GM12878 (cell line): ENCODE results near the gene NT5M. TPM values are rescaled to one million over a fixed set of nuclear protein-coding genes. Genes with fewer than 3 reads are reported as not detected.

Experiments used
- ATAC-seq: fragments of 200-7000 bp; cut with Tn5 transposase; 3 replicates; pipeline ENCODE4 v1.9.1; 2020; ENCODE audit warnings: mild to moderate bottlenecking, moderate library complexity
- BruUV-seq: library from RNA; stranded (reverse); fragments of 400-500 nt; replicated peaks from 2 replicates; lab custom pipeline; 2021; lab: Mats Ljungman, UMichigan
- CTCF ChIA-PET: fragments of 300-600 bp; sonication (Branson Sonifier 250); formaldehyde crosslinking; extraction: SDS; loops from one replicate; lab custom pipeline; 2021; ENCODE audit warnings: inconsistent platforms; lab: Yijun Ruan, JAX
- POLR2A ChIA-PET: fragments of 350-600 bp; formaldehyde crosslinking; extraction: SDS; loops from one replicate; lab custom pipeline; 2021; ENCODE audit warnings: inconsistent platforms; lab: Charles Lee
- RAD21 ChIA-PET: fragments of 300-600 bp; sonication (Branson Sonifier 250); formaldehyde crosslinking; loops from one replicate; lab custom pipeline; 2023; ENCODE audit warnings: antibody characterized with exemption; ENCODE audit not compliant: unreplicated experiment; lab: Charles Lee
- SMC1A ChIA-PET: fragments of 300-600 bp; sonication (Branson Sonifier 250); formaldehyde crosslinking; loops from one replicate; lab custom pipeline; 2023; ENCODE audit not compliant: unreplicated experiment, uncharacterized antibody; lab: Charles Lee
- DNase-seq: peaks from one replicate; pipeline ENCODE4 v3.0.0-alpha.2; 2011; ENCODE audit warnings: low read depth, low spot score
- FAIRE-seq: peaks from 3 replicates; lab custom pipeline; 2011; peaks lifted over from hg19 to GRCh38; lab: Jason Lieb, UNC
- H2AFZ ChIP-seq: 2 replicates; pipeline ENCODE4 v1.6.0; 2011; ENCODE audit warnings: low read depth, low read length, control low read depth; ENCODE audit not compliant: control insufficient read depth
- H3K27ac ChIP-seq: 2 replicates; pipeline ENCODE4 v1.5.1; 2011; ENCODE audit warnings: control low read depth; ENCODE audit not compliant: control insufficient read depth, insufficient read depth
- H3K27me3 ChIP-seq, 2 experiments: replicated peaks in 1 of 2; 2 replicates each; pipeline versions ENCODE4 v1.6.0 to v1.6.1; 2011; ENCODE audit warnings: low read length in 1 of 2; ENCODE audit not compliant: control insufficient read depth in 2 of 2, insufficient read depth in 2 of 2
- H3K36me3 ChIP-seq, 2 experiments: 2 replicates each; pipeline ENCODE4 v1.5.1; 2011; ENCODE audit warnings: low read length in 1 of 2; ENCODE audit not compliant: control insufficient read depth in 2 of 2, insufficient read depth in 2 of 2
- H3K4me1 ChIP-seq: 2 replicates; pipeline ENCODE4 v1.6.1; 2011; ENCODE audit warnings: mild to moderate bottlenecking, low read length, moderate library complexity, mixed read lengths; ENCODE audit not compliant: control insufficient read depth, insufficient read depth
- H3K4me2 ChIP-seq: 2 replicates; pipeline ENCODE4 v1.6.0; 2011; ENCODE audit warnings: control low read depth; ENCODE audit not compliant: control insufficient read depth, insufficient read depth
- H3K4me3 ChIP-seq: fragments of 200-600 bp; sonication (generic); 2 replicates; pipeline ENCODE4 v1.5.1; 2016
- H3K79me2 ChIP-seq: 2 replicates; pipeline ENCODE4 v1.6.0; 2011; ENCODE audit warnings: low read length; ENCODE audit not compliant: control insufficient read depth, insufficient read depth
- H3K9ac ChIP-seq: 2 replicates; pipeline ENCODE4 v1.8.0; 2011; ENCODE audit warnings: low read length, control low read depth, mixed read lengths; ENCODE audit not compliant: control insufficient read depth, insufficient read depth
- H3K9me3 ChIP-seq: replicated peaks from 3 replicates; pipeline ENCODE4 v1.5.1; 2011; ENCODE audit warnings: mild to moderate bottlenecking, low read length; ENCODE audit not compliant: control insufficient read depth, insufficient read depth
- H4K20me1 ChIP-seq: 2 replicates; pipeline ENCODE4 v1.6.0; 2011; ENCODE audit not compliant: control insufficient read depth, insufficient read depth
- BCL11A ChIP-seq: IDR thresholded peaks from 2 replicates; pipeline ENCODE4 v1.6.1; 2011; ENCODE audit warnings: low read depth, low read length
- CHD4 ChIP-seq: fragments of 200-600 bp; sonication (generic); IDR thresholded peaks from 2 replicates; pipeline ENCODE4 v1.6.1; 2016; ENCODE audit warnings: mild to moderate bottlenecking
- EED ChIP-seq: sonication (generic); IDR thresholded peaks from 2 replicates; pipeline ENCODE4 v1.6.1; 2016; ENCODE audit warnings: antibody characterized with exemption, low read depth
- KLF5 ChIP-seq: fragments of 450-650 bp; IDR thresholded peaks from 2 replicates; pipeline ENCODE4 v1.6.1; 2014; ENCODE audit warnings: mild to moderate bottlenecking; ENCODE audit not compliant: partially characterized antibody
- MXI1 ChIP-seq: fragments of 150-350 bp; IDR thresholded peaks from 2 replicates; pipeline ENCODE4 v1.6.1; 2011; ENCODE audit warnings: low read depth, mild to moderate bottlenecking, inconsistent platforms, low read length, improper control_type of control experiment
- NFYB ChIP-seq: IDR thresholded peaks from 2 replicates; pipeline ENCODE4 v1.6.1; 2011; ENCODE audit warnings: low read depth, mild to moderate bottlenecking, low read length, improper control_type of control experiment, moderate library complexity; ENCODE audit not compliant: insufficient read depth
- NR2F1 ChIP-seq: fragments of 450-650 bp; conservative IDR thresholded peaks from 2 replicates; pipeline ENCODE4 v1.6.1; 2017; ENCODE audit warnings: mild to moderate bottlenecking
- ZNF622 ChIP-seq: fragments of 450-650 bp; IDR thresholded peaks from 2 replicates; pipeline ENCODE4 v1.6.1; 2017; ENCODE audit warnings: mild to moderate bottlenecking, inconsistent platforms
- ZZZ3 ChIP-seq: IDR thresholded peaks from 2 replicates; pipeline ENCODE4 v1.6.1; 2011; ENCODE audit warnings: low read depth; ENCODE audit not compliant: control insufficient read depth, insufficient read length
- WGBS: methylation state at CpG from one replicate; pipeline ENCODE4 v1.1.6; 2016; ENCODE audit warnings: low lambda C conversion rate; ENCODE audit not compliant: insufficient replicate concordance, insufficient coverage; ENCODE audit errors: missing lambda C conversion rate; 5-methylcytosine and 5-hydroxymethylcytosine counted together
- in situ Hi-C: fragments of 300-500 bp; cut with MboI; formaldehyde crosslinking; loops from 9 replicates; pipeline ENCODE4 v1.14.3; 2018; ENCODE audit warnings: mixed read lengths
- intact Hi-C: fragments of 100-400 bp; cut with micrococcal nuclease; formaldehyde crosslinking; loops from one replicate; pipeline ENCODE4 v1.14.2; 2022; ENCODE audit not compliant: unreplicated experiment
- polyA plus RNA-seq, 11 experiments: library from polyadenylated mRNA; depleted of rRNA in 4 of 11; unstranded in 6 of 11; stranded (reverse) in 5 of 11; fragments of >200 nt; fragmentation: Nextera tagmentation in 4 of 11; fragmentation: Illumina TruSeq in 1 of 11; extraction: Ambion mirVana in 4 of 11; extraction: Trizol in 1 of 11; gene quantifications; 1 replicate in 1 of 11; 2 replicates in 10 of 11; pipeline versions ENCODE4 v1.2.1 to v1.2.3, GENCODE V29; 2011 to 2016; ENCODE audit warnings: inconsistent platforms in 2 of 11, missing spikeins in 2 of 11, low read depth in 1 of 11
- total RNA-seq, 4 experiments: library from RNA; depleted of rRNA in 3 of 4; stranded (reverse); fragments of >200 nt in 3 of 4; fragmentation: Illumina TruSeq in 1 of 4; extraction: Trizol in 1 of 4; gene quantifications; 2 replicates each; pipeline versions ENCODE4 v1.2.1 to v1.2.3, GENCODE V29; 2013 to 2021
- TF ChIP-seq, protein P1 (sequence below): IDR thresholded peaks from 2 replicates; pipeline ENCODE4 v1.6.1; 2011; ENCODE audit warnings: low read depth, low read length, improper control_type of control experiment, borderline replicate concordance
- TF ChIP-seq, protein P2 (sequence below): fragments of 450-650 bp; IDR thresholded peaks from 2 replicates; pipeline ENCODE4 v1.6.1; 2017; ENCODE audit warnings: mild to moderate bottlenecking, low read depth, inconsistent platforms; ENCODE audit not compliant: poor library complexity, severe bottlenecking
- TF ChIP-seq, protein P3 (sequence below): fragments of 450-650 bp; IDR thresholded peaks from 2 replicates; pipeline ENCODE4 v1.6.1; 2017; ENCODE audit warnings: borderline replicate concordance

NT5M gene
- total and polyA plus RNA-seq, 10 of the 15 experiments (the other 5 are each of a cell fraction or from before 2014, with no cell fraction given), result 0.18 to 14.1 (median 2.9) TPM

DNA sequence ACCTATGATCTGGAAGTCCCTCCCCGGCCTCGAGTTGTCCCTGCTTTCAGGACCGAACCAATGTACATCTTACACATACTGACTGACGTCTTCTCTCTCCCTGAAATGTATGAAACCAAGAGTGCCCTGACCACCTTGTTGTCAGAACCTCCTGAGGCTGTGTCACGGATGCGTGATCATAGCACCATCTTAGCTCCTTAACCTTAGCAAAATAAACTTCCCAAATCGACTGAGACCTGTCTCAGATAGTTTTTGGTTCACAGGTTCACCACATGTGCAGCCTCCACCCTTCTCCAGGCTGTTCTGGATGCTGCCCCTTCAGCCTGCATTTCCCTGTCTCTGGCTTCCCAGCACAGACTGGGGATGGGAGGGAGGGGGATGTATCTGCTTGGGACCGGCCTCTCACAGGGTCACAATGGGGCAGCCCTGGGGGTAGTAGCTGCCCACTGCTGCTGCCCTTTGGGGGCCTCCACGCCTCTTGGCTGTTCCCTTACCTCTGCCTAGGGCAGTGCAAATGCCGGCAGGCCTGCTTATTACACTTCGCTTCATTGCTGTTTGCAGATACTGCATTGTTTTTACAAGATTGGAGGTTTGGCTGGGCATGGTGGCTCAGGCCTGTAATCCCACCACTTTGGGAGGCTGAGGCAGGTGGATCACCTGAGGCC, 69.8 kb downstream of the NT5M start:
- Histone ChIP-seq H3K9ac (no peak overlapping the region), H2AFZ (no peak overlapping the region), H3K27ac (no peak overlapping the region), H3K4me1 (no peaks in the 10 kb centered on the region), H3K9me3 (no peaks in the 10 kb centered on the region), H3K4me3 (no peak overlapping the region), H3K36me3 (no peaks in the 10 kb centered on the region), H3K27me3 (peaks cover 0 to 2% of the 10 kb centered on the region in 2 experiments; a peak in 3 of 4 replicates), H3K4me2 (no peak overlapping the region), H4K20me1 (no peaks in the 10 kb centered on the region), H3K79me2 (no peaks in the 10 kb centered on the region)
- intact Hi-C loops (no loop called here), in situ Hi-C loops (no loop called here)
- SMC1A ChIA-PET, result interaction anchor here (0.6 kb wide), 1 partner anchor 88 kb away, joined by 3 read pairs; no protein-coding TSS in a partner anchor
- no peak for FAIRE-seq
- no peak for ATAC-seq
- CTCF ChIA-PET, result interaction anchor here (0.7 kb wide), 1 partner anchor 82 kb away, joined by 3 read pairs; no protein-coding TSS in a partner anchor
- BruUV-seq, result no TSS peak
- no peak for DNase-seq
- TF ChIP-seq, protein P1, sequence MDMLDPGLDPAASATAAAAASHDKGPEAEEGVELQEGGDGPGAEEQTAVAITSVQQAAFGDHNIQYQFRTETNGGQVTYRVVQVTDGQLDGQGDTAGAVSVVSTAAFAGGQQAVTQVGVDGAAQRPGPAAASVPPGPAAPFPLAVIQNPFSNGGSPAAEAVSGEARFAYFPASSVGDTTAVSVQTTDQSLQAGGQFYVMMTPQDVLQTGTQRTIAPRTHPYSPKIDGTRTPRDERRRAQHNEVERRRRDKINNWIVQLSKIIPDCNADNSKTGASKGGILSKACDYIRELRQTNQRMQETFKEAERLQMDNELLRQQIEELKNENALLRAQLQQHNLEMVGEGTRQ, result no peak
- TF ChIP-seq BCL11A, result no peak
- TF ChIP-seq, protein P2, sequence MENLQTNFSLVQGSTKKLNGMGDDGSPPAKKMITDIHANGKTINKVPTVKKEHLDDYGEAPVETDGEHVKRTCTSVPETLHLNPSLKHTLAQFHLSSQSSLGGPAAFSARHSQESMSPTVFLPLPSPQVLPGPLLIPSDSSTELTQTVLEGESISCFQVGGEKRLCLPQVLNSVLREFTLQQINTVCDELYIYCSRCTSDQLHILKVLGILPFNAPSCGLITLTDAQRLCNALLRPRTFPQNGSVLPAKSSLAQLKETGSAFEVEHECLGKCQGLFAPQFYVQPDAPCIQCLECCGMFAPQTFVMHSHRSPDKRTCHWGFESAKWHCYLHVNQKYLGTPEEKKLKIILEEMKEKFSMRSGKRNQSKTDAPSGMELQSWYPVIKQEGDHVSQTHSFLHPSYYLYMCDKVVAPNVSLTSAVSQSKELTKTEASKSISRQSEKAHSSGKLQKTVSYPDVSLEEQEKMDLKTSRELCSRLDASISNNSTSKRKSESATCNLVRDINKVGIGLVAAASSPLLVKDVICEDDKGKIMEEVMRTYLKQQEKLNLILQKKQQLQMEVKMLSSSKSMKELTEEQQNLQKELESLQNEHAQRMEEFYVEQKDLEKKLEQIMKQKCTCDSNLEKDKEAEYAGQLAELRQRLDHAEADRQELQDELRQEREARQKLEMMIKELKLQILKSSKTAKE, result no peak
- no peak for TF ChIP-seq ZNF622
- TF ChIP-seq NFYB, result no peak
- no peak for TF ChIP-seq KLF5
- no peak for TF ChIP-seq CHD4
- no peak for TF ChIP-seq NR2F1
- TF ChIP-seq, protein P3, sequence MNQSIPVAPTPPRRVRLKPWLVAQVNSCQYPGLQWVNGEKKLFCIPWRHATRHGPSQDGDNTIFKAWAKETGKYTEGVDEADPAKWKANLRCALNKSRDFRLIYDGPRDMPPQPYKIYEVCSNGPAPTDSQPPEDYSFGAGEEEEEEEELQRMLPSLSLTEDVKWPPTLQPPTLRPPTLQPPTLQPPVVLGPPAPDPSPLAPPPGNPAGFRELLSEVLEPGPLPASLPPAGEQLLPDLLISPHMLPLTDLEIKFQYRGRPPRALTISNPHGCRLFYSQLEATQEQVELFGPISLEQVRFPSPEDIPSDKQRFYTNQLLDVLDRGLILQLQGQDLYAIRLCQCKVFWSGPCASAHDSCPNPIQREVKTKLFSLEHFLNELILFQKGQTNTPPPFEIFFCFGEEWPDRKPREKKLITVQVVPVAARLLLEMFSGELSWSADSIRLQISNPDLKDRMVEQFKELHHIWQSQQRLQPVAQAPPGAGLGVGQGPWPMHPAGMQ, result no peak
- no peak for TF ChIP-seq EED
- TF ChIP-seq MXI1, result no peak
- no peak for TF ChIP-seq ZZZ3
- WGBS, result 48% methylated on average over 11 of the region's 11 CpGs
- POLR2A ChIA-PET, result interaction anchor here (0.6 to 1.3 kb wide), 2 partner anchors 9 to 309 kb away, joined by 3 to 5 read pairs; no protein-coding TSS in a partner anchor
- RAD21 ChIA-PET, result no interaction called here
